BE2C (cell line): ENCODE measurements around the gene CYP4F11.
"Not testable (repeated sequence)": the region's sequence is repeated elsewhere in the genome, so short reads cannot be mapped to it uniquely, and the experiment has no call there.

ENCODE experiments used
- DNase-seq: peaks from one replicate; pipeline ENCODE4 v3.0.0-alpha.2; 2020
- H3K27me3 ChIP-seq: fragments of 250-450 bp; sonication (Bioruptor Pico); 2 replicates; pipeline ENCODE4 v1.5.1; 2020; ENCODE audit warnings: mild to moderate bottlenecking
- H3K36me3 ChIP-seq: fragments of 250-450 bp; sonication (Bioruptor Pico); 2 replicates; pipeline ENCODE4 v1.5.1; 2020; ENCODE audit warnings: mild to moderate bottlenecking
- H3K4me1 ChIP-seq: fragments of 250-450 bp; sonication (Bioruptor Pico); 2 replicates; pipeline ENCODE4 v1.5.1; 2020
- H3K4me3 ChIP-seq: 2 replicates; pipeline ENCODE4 v1.5.1; 2011; ENCODE audit warnings: low read depth, low read length
- H3K9me3 ChIP-seq: fragments of 250-450 bp; sonication (Bioruptor Pico); 2 replicates; pipeline ENCODE4 v1.5.1; 2020
- CTCF ChIP-seq: IDR thresholded peaks from 2 replicates; pipeline ENCODE4 v1.5.1; 2012; ENCODE audit warnings: mild to moderate bottlenecking, low read depth, low read length

CYP4F11 gene

DNA sequence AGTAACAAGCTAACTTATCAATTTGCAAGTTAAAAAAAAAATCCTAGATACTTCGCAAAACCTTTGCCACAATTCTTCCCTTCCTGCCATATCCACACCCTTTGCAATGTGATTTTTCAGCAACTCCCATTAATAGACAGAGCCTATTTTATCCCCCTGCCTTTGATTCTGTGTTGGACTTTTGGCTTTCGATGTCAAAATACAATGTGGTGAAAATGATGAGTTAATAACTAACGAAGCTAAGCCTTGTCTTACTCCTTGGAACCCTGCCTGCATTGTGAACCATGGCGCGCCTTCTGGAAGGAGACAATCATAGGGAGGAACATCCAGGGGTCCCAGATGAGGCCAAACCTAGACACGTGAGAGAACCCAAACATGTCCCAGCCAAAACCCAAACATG, 42.9 kb downstream of the CYP4F11 start:
- Histone ChIP-seq H3K27me3 (no peaks in the 10 kb centered on the region), H3K9me3 (no peaks in the 10 kb centered on the region), H3K4me1 (no peaks in the 10 kb centered on the region), H3K36me3 (no peaks in the 10 kb centered on the region), H3K4me3 (no peak overlapping the region)
- no peak for TF ChIP-seq CTCF
- no peak for DNase-seq

- not testable (repeated sequence) for H3K4me3 ChIP-seq, H3K27me3 ChIP-seq, DNase-seq, H3K36me3 ChIP-seq, H3K4me1 ChIP-seq, H3K9me3 ChIP-seq
These were observed 45.0 kb downstream of the CYP4F11 start for GRCh38 chr19:15889339-15889738.

- no peaks in the 10 kb centered on the region for H3K27me3 ChIP-seq
- H3K36me3 ChIP-seq, result no peaks in the 10 kb centered on the region
- no peak overlapping the region for H3K4me3 ChIP-seq
- no peak for TF ChIP-seq CTCF
- H3K4me1 ChIP-seq, result no peaks in the 10 kb centered on the region
- DNase-seq, result no peak
- no peaks in the 10 kb centered on the region for H3K9me3 ChIP-seq
These were observed 48.4 kb downstream of the CYP4F11 start for GRCh38 chr19:15885919-15886318.

GRCh38 chr19:15885167-15885566, 49.2 kb downstream of the CYP4F11 start:
- no peaks in the 10 kb centered on the region for H3K4me1 ChIP-seq
- H3K36me3 ChIP-seq, result no peaks in the 10 kb centered on the region
- no peaks in the 10 kb centered on the region for H3K9me3 ChIP-seq
- no peak overlapping the region for H3K4me3 ChIP-seq
- TF ChIP-seq CTCF, result no peak
- no peak for DNase-seq
- H3K27me3 ChIP-seq, result no peaks in the 10 kb centered on the region

- H3K36me3 ChIP-seq, H3K9me3 ChIP-seq, H3K27me3 ChIP-seq, H3K4me1 ChIP-seq, DNase-seq, H3K4me3 ChIP-seq: not testable (repeated sequence)
These were observed 51.0 kb downstream of the CYP4F11 start for GRCh38 chr19:15883329-15883728.

DNA sequence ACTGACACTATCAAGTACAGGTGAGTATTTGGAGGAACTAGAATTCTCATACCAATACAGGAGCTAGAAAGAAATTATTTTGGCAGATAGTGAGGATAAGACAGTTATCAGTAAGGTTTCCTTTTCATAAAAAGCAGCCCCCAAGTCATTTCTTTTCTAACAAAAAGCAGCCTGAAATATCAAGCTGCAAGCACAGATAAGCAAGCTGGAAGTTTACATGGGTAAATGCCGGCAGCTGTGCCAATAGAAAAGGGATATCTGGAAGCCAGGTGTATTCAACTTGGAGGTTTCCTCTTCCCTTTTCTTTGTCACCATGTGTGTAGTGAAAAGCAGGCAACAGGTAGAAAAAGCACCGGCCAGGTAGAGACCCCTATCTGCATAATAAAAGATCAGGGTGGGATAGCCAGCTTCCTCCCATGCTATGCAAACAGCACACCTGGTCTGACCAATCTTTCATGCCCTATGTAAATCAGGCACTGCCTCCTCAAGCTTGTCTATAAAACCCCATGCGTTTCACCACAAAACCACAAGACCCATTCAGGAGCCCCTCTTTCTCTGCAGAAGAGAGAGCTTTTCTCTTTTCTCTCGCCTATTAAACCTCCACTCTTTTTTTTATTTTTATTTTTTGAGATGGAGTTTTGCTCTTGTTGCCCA, 59.4 kb downstream of the CYP4F11 start:
- no peak for DNase-seq
- no peaks in the 10 kb centered on the region for H3K27me3 ChIP-seq
- no peaks in the 10 kb centered on the region for H3K36me3 ChIP-seq
- H3K4me1 ChIP-seq, result no peaks in the 10 kb centered on the region
- H3K9me3 ChIP-seq, result no peaks in the 10 kb centered on the region
- TF ChIP-seq CTCF, result no peak
- no peak overlapping the region for H3K4me3 ChIP-seq

- not testable (repeated sequence) for H3K4me1 ChIP-seq, DNase-seq, H3K36me3 ChIP-seq
These were observed 60.6 kb downstream of the CYP4F11 start for GRCh38 chr19:15873771-15874170.

GRCh38 chr19:15871570-15871969, 62.8 kb downstream of the CYP4F11 start:
- Histone ChIP-seq H3K9me3 (no peaks in the 10 kb centered on the region), H3K36me3 (no peaks in the 10 kb centered on the region), H3K27me3 (no peaks in the 10 kb centered on the region), H3K4me1 (no peaks in the 10 kb centered on the region), H3K4me3 (no peak overlapping the region)
- no peak for DNase-seq
- no peak for TF ChIP-seq CTCF

More at GRCh38 chr19:15873771-15874170, 60.6 kb downstream of the CYP4F11 start:
- H3K9me3 ChIP-seq, H3K4me3 ChIP-seq, H3K27me3 ChIP-seq: not testable (repeated sequence)
